Bronchial epithelial cell (primary cell): ENCODE results near the gene PDE4B. TPM values are rescaled to one million over a fixed set of nuclear protein-coding genes. Genes with fewer than 3 reads are reported as not detected.

ENCODE experiments used
- DNase-seq: peaks from one replicate; pipeline ENCODE4 v3.0.0-alpha.2; 2010; ENCODE audit warnings: low read depth
- FAIRE-seq: peaks from 2 replicates; lab custom pipeline; 2011; peaks lifted over from hg19 to GRCh38; lab: Jason Lieb, UNC
- H3K27me3 ChIP-seq: 2 replicates; pipeline ENCODE4 v1.5.1; 2011; ENCODE audit warnings: low read length; ENCODE audit not compliant: control insufficient read depth, insufficient read depth
- H3K36me3 ChIP-seq: 2 replicates; pipeline ENCODE4 v1.5.1; 2011; ENCODE audit warnings: low read length; ENCODE audit not compliant: control insufficient read depth, insufficient read depth
- H3K4me3 ChIP-seq: 2 replicates; pipeline ENCODE4 v1.5.1; 2011; ENCODE audit warnings: mild to moderate bottlenecking, low read depth, low read length, control low read depth
- CTCF ChIP-seq: IDR thresholded peaks from 2 replicates; pipeline ENCODE4 v1.5.1; 2011; ENCODE audit warnings: mild to moderate bottlenecking, moderate library complexity, low read length, control low read depth, inconsistent platforms; ENCODE audit not compliant: insufficient read depth, severe bottlenecking
- total RNA-seq: library from RNA; depleted of rRNA; stranded (reverse); fragments of >200 nt; gene quantifications from 2 replicates; pipeline ENCODE4 v1.2.1, GENCODE V29; 2014

Gene PDE4B
- total RNA-seq, 1 donor from 2014 or later: 0.26 TPM

GRCh38 chr1:66258404-66259105 lies 465.9 kb downstream of the PDE4B start:
- no peak for FAIRE-seq
- no peak for TF ChIP-seq CTCF

GRCh38 chr1:66261364-66261763 lies 468.7 kb downstream of the PDE4B start:
- FAIRE-seq: no peak
- H3K27me3 ChIP-seq: no peaks in the 10 kb centered on the region
- no peak for DNase-seq

More at GRCh38 chr1:66258404-66259105, 465.9 kb downstream of the PDE4B start:
- no peaks in the 10 kb centered on the region for H3K36me3 ChIP-seq
- no peak for DNase-seq
- no peaks in the 10 kb centered on the region for H3K27me3 ChIP-seq
- H3K4me3 ChIP-seq: no peak overlapping the region

GRCh38 chr1:66262208-66262963 lies 469.7 kb downstream of the PDE4B start:
- TF ChIP-seq CTCF: no peak
- DNase-seq (peak; percentile 93), FAIRE-seq (peak; percentile 93)
- H3K36me3 ChIP-seq: no peaks in the 10 kb centered on the region
- H3K4me3 ChIP-seq: no peak overlapping the region
- H3K27me3 ChIP-seq: no peaks in the 10 kb centered on the region

More at GRCh38 chr1:66261364-66261763, 468.7 kb downstream of the PDE4B start:
- H3K36me3 ChIP-seq: no peaks in the 10 kb centered on the region
- TF ChIP-seq CTCF: no peak
- no peak overlapping the region for H3K4me3 ChIP-seq

- Histone ChIP-seq H3K27me3 (no peaks in the 10 kb centered on the region), H3K4me3 (no peak overlapping the region), H3K36me3 (no peaks in the 10 kb centered on the region)
- TF ChIP-seq CTCF: no peak
- no peak for FAIRE-seq
- no peak for DNase-seq
Observed at GRCh38 chr1:66265268-66265667, 472.6 kb downstream of the PDE4B start.

- no peak for TF ChIP-seq CTCF
- no peak for FAIRE-seq
Observed at GRCh38 chr1:66265796-66266195, 473.1 kb downstream of the PDE4B start.

More at GRCh38 chr1:66265796-66266195, 473.1 kb downstream of the PDE4B start:
- Histone ChIP-seq H3K27me3 (no peaks in the 10 kb centered on the region), H3K4me3 (no peak overlapping the region), H3K36me3 (no peaks in the 10 kb centered on the region)
- no peak for DNase-seq
